ENCODE measurements around the gene ZNF267.

Gene ZNF267

GRCh38 chr16:31874366-31875111 is 932 bp downstream of the ZNF267 start:
- peak overlapping the region; percentile 95 for H3K4me3 ChIP-seq (ENCODE audit: low read length)
- TF ChIP-seq CTCF (conservative IDR thresholded peaks at IDR 0.05; ENCODE audit: low read length), result no peak
- DNase-seq (ENCODE audit: low read depth), result peak; percentile 56

- H3K4me3 ChIP-seq (ENCODE audit: low read length), result peak overlapping the region; percentile 95
- no peak for TF ChIP-seq CTCF (conservative IDR thresholded peaks at IDR 0.05; ENCODE audit: low read length)
- peak; percentile 50 for DNase-seq (ENCODE audit: low read depth)
These were observed 1.7 kb downstream of the ZNF267 start for GRCh38 chr16:31875112-31875803.

GRCh38 chr16:31875928-31876547 is 2.4 kb downstream of the ZNF267 start:
- no peak for TF ChIP-seq CTCF (conservative IDR thresholded peaks at IDR 0.05; ENCODE audit: low read length)
- H3K4me3 ChIP-seq (ENCODE audit: low read length), result no peak overlapping the region
- no peak for DNase-seq (ENCODE audit: low read depth)

GRCh38 chr16:31876951-31877828 is 3.6 kb downstream of the ZNF267 start:
- peak; percentile 79 for DNase-seq (ENCODE audit: low read depth)
- H3K4me3 ChIP-seq (ENCODE audit: low read length), result no peak overlapping the region
- TF ChIP-seq CTCF (conservative IDR thresholded peaks at IDR 0.05; ENCODE audit: low read length), result no peak

GRCh38 chr16:31877876-31878642 is 4.5 kb downstream of the ZNF267 start:
- no peak for TF ChIP-seq CTCF (conservative IDR thresholded peaks at IDR 0.05; ENCODE audit: low read length)
- H3K4me3 ChIP-seq (ENCODE audit: low read length), result no peak overlapping the region
- DNase-seq (ENCODE audit: low read depth), result no peak

GRCh38 chr16:31879937-31880321 is 6.3 kb downstream of the ZNF267 start:
- TF ChIP-seq CTCF (conservative IDR thresholded peaks at IDR 0.05; ENCODE audit: low read length), result no peak
- DNase-seq (ENCODE audit: low read depth), result no peak
- H3K4me3 ChIP-seq (ENCODE audit: low read length), result no peak overlapping the region

Measured in AG10803 (cell line).